Activated CD4-positive, alpha-beta T cell treated with anti-CD3 and anti-CD28 coated beads, Interleukin-2, amount 50 U/mL, for 1 hour (primary cell): Measurements from ENCODE around the gene FOXO6.

Experiments used
- DNase-seq: peaks from one replicate; pipeline ENCODE4 v3.0.0-alpha.2; 2020

The FOXO6 gene

DNA sequence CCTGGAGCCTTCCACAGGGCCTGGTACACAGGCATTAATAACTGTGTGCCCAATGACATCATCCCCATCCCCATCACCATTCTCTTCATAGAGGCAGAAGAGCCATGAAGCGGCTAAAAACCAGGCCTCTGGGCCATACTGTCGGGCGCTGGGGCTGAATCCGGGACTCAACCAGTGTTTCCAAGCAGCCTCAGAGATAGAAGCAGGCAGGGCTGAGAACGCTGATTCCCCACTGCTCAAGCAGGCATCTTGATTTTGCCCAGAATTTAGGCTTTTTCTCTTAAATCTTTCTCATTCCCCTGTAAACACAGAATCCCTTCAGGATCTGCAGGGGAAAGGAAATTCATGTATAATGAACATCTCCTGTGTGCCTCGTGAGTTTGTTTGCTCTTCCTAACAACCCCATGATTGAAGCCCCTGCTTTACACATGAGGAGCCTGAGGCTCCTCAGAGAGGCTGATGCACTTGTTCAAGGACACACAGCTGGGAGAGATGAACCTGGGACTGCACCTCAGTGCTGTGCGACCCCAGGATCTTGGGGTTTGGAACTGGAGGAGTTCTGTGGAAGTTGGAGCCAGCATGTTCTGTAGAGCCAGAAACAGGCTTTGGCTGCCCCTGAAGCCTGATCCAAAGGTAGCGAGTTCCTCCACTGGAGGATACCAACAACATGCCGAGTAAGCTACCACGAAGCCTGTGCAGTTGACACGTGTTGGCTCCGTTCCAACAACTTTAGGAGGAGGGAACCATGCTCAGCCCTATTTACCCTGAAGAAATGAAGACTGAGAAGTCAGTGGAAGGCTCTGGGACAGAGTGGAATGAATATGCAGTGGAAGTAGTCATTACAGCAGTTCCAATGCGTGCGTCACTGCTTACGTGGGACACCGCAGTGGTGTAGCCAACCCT, 67.8 kb downstream of the FOXO6 start:
- no peak for DNase-seq

DNA sequence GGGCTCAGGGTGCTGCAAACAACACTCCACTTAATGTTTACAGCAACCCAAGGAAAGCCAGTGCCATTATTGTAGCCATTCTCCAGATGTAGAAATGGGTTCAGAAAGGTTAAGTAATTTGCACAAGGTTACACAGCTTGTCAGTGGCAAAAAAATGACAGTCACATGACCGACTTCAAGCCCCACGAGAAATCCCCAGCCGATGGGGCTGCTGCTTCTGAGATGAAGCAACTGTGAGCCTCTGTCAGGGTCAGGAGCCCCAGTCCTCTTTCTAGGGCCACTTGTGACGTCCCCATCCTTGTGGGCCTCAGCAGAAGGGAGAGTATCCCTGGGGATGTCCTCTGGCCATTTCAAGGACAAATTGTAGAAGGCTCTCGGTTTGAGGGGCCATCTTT, 68.4 kb downstream of the FOXO6 start:
- DNase-seq: no peak

DNA sequence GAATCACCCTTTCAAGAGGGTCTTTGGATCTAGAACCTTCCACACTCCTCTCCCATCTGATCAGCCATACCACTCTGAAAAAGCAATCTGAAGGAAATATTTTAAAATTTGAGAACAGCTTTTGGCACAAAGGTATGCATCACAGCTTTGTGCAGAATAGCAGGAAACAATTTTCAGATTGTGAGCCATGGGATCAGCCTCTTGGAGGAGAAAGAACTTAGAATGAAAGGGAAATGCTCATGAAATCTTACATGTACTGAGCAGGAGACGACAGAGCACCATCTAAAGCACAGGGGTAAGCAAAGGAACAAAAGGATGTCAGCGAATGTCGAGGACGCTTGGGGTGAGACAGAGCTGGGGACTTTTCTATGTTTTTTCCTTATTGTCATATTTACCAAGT, 68.8 kb downstream of the FOXO6 start:
- DNase-seq: no peak

DNA sequence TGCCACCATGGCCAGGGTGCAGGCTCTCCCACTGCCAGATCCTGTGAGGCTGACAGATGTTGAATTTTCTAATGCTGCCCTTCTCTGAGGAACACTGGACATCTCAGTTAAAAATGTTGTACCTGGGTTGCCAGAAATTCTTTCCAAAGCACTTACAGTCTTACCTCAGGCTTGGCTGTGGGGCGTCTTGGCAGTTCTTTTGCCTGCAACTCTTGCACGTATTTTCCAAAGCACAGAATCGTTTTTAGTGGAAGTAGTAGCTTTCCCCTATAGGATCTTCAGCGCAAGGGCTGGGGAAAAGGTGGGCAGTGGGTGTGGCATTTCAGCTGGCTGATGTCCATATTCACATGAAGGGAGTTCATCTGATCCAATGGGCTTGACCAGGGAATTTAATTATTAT, 69.3 kb downstream of the FOXO6 start:
- no peak for DNase-seq

DNA sequence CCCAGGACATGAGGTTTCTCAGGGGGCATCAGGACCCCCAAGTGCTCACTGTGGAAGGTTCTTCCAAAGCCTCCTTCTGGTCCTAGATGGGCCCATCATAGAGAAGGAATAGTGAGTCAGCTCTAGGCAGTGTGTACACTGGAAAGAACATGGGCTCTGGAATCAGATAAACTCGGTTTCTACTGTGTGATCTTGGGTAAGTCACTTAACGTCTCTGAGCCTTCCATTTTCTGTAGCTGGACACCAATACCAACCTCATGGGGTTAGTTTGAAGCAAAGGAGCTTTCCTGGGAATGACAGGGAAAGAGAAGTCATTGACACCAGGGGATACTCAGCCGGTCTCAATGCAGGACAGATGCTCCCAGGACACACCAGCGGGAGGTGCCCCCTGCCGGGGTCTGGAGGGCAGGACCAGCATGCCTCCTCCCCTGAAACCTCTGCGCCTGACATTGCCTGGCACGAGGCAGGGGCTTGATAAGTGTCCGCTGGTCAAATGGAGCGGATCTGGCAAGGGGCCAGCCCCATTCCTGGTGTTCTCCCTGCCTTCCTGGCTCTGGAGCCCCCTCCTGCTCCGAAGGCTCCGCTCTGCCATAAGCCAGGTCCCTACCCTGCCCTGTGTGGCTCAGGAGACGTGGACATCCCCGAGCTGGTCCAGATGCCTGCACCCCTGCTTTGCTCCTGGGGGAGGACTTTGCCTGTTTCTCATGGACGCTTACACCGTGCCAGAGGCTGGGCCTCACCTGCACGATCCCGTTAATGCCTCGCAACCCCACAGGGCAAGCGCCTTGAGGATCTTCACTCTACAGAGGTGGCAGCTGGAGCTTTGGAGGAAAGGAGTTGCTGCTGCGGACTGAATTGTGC, 70.5 kb downstream of the FOXO6 start:
- no peak for DNase-seq
